Measurements from ENCODE around the gene TRMT6. TPM values are rescaled to one million over a fixed set of nuclear protein-coding genes. Genes with fewer than 3 reads are reported as not detected.

TRMT6 gene
- total and polyA plus RNA-seq, 9 of the 15 experiments (the other 6 are each of a cell fraction or from before 2014, with no cell fraction given) = 10.6 to 21.3 (median 15.6) TPM

- TF ChIP-seq KDM5B (IDR thresholded peaks at IDR 0.05; ENCODE audit: insufficient replicate concordance, low read depth, low read length) (peak; percentile 78), SPI1 (IDR thresholded peaks at IDR 0.05; ENCODE audit: borderline replicate concordance, low read depth, low read length) (peak; percentile 87), ESRRB (CRISPR knock-in tag; IDR thresholded peaks at IDR 0.05; ENCODE audit: borderline replicate concordance) (no peak), DEAF1 (CRISPR knock-in tag; IDR thresholded peaks at IDR 0.05) (no peak), FOXA3 (CRISPR knock-in tag; conservative IDR thresholded peaks at IDR 0.05 in 1 of 2, IDR thresholded peaks at IDR 0.05 in 1 of 2) (0 out of 4 replicates have a peak, but pooled peaks of 1 of the 2 experiments have one; percentile 38), NONO (IDR thresholded peaks at IDR 0.05; ENCODE audit: low read depth in 2 of 2, low read length in 1 of 2) (no peak), SETDB1 (IDR thresholded peaks at IDR 0.05; ENCODE audit: low read length) (no peak), ZBTB5 (IDR thresholded peaks at IDR 0.05) (no peak), SREBF2 (CRISPR knock-in tag; IDR thresholded peaks at IDR 0.05) (no peak), ILF3 (IDR thresholded peaks at IDR 0.05; ENCODE audit: borderline replicate concordance) (no peak), RBM22 (IDR thresholded peaks at IDR 0.05; ENCODE audit: low read depth, low read length, poor library complexity, severe bottlenecking) (no peak), RBM25 (IDR thresholded peaks at IDR 0.05; ENCODE audit: low read depth, low read length, severe bottlenecking) (no peak), MXI1 (IDR thresholded peaks at IDR 0.05; ENCODE audit: low read depth, low read length) (peak; percentile 96), ZNF184 (CRISPR knock-in tag; IDR thresholded peaks at IDR 0.05) (no peak), ZNF280B (CRISPR knock-in tag; IDR thresholded peaks at IDR 0.05) (no peak), PRDM10 (IDR thresholded peaks at IDR 0.05; ENCODE audit: partially characterized antibody) (peak; percentile 24), SP1 (CRISPR knock-in tag; IDR thresholded peaks at IDR 0.05) (peak; percentile 72), ZC3H8 (IDR thresholded peaks at IDR 0.05) (no peak), ZBED1 (IDR thresholded peaks at IDR 0.05) (no peak), POLR2A (conservative IDR thresholded peaks at IDR 0.05) (peak; percentile 84)
These were observed at the start of gene TRMT6, which contains the start of gene MCM8 (continued) for GRCh38 chr20:5950271-5951031.
